SK-N-DZ (cell line): ENCODE results near the gene ACRBP.

Experiments
- DNase-seq: peaks from one replicate; pipeline ENCODE4 v3.0.0-alpha.2; 2015; ENCODE audit warnings: low spot score

ACRBP gene

GRCh38 chr12:6646276-6647082 lies 753 bp downstream of the ACRBP start:
- no peak for DNase-seq

DNA sequence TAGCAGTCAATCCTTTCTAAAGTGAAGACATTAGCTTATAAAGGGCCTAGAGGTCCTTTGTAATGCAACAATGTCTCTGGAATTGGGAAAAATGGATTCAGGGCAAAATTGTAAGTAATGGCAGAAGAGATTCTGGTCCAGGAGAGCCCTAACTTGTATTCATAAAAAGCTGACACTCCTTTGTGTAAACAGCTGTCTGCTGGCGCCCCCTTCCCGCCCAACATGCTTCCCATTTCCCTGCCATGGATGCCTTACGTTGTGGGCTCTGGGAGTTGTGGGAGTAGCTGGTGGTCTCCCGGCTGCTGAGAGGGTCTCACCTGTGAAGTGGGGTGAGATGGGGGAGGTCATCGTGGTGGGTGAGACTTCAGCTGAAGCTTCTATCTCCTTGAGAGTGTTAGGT lies 2.3 kb downstream of the ACRBP start:
- no peak for DNase-seq

GRCh38 chr12:6644257-6644596 lies 3.0 kb downstream of the ACRBP start:
- no peak for DNase-seq

DNA sequence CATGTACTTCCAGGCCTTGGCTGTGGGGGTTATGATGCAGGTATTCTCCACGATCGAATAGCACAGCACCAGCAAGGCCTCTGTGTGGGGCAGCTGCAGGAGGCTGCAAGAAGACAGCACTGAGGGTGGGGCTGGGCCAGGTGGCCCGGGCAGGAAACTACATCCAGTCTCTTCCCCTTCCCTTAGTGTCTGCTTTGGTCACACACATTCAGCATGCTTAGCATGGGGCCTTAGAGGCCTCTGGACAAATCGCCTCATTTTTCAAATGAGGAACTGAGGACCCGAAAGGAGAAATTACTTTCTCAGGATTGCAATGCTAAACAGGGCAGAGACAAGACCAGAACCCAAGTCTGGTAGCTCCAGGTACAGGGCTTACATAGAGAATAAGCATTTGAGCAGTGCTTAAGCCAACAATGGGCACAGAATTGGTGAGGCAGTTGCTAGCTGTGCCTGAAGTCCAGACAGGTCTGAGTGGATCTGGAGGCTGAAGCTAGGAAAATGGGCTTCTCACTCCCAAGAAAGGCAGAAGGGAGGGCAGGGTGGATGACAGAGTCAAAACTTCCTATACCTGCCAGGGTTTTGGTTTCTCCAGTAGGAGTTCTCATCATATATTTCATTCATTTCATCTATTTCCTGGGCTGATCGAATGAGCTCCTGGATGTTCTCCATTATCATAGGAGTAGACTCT lies 3.5 kb downstream of the ACRBP start:
- DNase-seq: no peak

DNA sequence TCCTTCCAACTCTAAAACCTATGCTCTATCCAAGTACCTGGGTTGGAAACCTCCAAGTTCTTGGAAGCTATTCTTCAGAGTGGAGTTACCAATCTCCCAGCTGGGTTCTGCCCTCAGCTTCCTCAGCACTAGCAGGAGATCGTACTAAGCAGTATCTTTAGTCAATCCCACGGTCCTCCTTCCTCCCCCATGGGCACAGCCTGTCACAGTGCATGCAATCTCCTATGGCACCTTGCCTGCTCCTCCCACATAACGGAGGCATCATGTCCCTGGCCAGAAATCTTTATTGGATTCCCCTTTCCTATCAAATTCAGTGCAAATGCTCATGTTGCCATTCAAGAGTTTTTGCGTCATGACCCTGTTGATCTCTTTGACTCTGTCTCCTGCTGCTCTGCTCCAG lies 6.1 kb downstream of the ACRBP start:
- no peak for DNase-seq

DNA sequence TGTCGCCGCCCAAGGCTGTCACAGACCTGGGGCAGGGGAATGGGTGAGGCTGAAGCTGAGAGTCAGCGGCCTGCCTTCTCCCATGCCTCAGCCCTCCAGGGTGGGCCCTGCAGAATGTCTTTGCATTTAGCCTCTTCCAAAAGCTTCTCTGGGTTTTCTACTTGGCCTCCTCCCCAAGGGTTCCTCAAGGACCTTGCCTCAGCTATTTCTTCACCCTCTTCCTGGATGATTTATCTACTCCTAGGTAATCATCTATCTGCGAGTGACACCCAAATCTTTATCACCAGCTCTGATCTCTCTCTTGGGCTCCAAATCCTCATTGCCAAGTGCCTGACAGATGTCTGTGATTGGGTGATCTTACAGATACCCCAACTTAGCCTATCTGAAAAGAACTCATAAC lies 6.7 kb downstream of the ACRBP start:
- no peak for DNase-seq

DNA sequence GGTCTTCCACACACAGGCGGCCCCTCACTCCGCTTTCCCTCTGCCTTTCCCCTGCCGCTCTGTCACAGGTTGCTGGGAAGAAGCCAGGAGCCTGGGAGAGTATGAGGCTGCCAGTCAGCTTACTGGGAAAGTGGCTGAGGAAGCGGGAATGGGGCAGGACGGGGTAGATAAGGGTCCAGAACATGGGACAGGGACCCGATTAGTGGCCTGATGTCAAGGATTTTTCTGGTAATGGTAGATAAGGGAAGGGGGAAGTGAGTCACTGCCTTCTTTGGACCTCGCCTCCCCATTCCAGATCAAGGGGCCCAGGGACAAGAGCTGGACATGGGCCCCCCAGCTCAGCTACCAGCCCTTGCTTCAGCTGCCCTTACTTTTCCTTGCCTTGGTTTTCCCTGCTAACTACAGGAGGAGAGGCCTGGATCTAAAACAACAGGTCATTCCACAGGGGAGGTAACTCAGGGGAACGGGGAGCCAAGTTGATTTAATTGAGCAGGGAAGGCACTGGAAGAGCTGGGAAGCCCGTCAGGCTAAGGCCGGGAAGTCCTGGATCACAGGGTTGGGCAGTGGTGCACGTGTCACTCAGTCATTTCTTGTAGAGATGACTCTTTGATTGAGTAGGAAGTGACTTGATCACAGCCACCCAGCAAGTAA lies 8.0 kb downstream of the ACRBP start:
- DNase-seq: no peak

GRCh38 chr12:6638305-6638704 lies 8.9 kb downstream of the ACRBP start:
- no peak for DNase-seq

GRCh38 chr12:6635856-6636531 lies 11.2 kb downstream of the ACRBP start, which contains the start of gene LPAR5:
TSS of gene LPAR5 (minus strand) at chr12:6635959. CDS start at chr12:6621248, 14,711 bp downstream.
- no peak for DNase-seq

DNA sequence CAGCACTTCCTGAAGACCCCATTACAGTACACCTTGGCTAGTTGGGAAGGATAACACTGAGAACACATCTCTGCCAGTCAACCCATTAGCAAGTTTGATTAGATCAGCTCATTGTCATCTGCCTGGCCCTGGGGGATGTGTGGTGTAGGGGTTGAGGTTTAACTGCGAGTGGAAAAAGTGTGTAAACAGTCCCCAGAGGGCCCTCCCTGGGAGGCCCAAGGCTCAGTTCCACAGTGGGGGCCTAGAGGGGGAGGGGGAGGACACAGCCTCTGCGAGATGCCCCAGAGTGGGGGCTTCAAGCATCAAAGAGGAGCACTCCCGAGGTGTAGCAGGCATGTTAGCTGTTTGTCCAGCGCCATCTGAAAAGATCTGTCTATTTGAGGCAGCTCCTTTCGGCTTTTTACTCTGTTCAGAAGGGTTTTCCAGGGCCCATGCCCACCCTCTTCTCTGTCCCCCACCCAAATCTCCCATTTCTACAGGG lies 11.8 kb downstream of the ACRBP start:
- no peak for DNase-seq

DNA sequence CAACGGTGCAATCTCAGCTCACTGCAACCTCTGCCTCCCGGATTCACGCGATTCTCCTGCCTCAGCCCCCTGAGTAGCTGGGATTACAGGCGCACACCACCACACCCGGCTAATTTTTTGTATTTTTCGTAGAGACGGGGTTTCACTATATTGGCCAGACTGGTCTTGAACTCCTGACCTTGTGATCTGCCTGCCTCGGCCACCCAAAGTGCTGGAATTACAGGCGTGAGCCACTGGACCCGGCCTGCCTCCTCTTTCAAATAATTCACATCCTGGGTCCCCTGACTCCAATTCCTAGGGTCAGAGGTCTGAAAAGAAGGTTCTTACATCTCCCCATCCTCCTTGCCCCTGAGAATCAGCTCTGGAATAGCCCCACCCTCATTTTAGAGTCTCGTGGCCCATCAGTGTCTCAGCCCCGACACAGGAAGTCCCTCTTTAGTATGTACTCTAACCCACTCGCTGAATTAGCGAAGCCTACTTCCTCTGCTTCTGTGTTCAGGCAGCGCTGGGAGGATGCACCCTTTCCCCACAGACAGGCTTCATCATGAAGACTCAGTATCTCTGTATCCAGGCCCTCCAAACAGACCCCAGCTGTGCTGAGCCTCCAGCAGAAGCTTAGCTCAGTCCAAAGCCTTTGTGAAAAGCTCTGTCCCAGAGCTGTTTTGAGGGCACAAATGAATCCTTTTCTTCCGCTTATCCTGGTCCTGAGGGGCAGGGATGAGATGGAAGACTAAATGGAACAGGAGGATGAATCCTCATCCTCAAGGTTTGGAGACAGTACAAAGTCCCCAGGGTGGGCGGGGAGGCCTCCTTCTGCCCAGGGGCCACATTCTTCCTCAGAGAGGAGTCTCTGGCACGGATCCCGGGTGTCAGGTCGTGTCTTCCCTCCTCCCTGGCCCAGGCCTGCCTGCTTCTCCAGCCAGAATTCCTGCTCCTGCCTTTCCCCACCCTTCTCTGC lies 14.9 kb downstream of the ACRBP start:
- DNase-seq: peak; percentile 62

DNA sequence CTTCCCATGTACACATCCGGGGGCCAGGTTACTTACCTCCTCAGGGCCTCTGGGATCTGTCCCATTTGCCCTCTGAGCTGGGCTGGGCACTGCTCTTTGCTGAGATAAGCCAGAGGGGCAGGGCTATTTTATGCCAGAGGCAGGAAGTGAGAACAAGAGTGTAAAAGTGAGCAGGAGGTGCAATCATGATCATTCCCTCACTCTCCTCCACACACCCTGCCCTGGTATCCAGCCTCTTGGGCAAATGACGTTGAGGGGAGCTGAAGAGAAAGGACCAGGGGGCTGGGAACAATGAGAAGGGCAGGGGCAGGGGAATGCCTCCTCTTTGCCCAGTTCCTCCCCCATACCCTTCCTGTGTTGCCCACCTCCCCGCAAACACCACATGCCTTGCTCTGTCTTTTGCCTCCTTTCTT lies 15.7 kb downstream of the ACRBP start:
- DNase-seq: no peak

DNA sequence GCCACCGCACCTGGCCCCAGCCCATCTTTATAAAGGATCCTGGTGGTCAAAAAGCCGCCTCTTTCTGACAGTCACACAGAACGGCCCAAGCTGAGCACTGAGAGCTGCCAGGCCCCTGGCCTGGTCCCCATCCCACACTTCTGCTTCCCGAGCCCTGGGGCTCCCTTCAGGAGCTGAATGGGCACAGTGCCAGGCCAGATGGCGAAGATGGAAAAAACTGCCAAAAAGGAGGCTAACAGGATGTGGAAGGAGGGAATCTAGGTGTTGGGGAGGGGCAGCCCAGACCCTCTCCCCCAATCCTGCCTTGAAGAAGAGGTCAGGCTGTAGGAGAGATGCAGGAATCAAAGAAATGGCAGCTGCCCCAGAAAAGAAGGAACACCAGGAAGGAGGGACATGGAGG lies 16.5 kb downstream of the ACRBP start:
- no peak for DNase-seq

GRCh38 chr12:6627616-6628015 lies 19.6 kb downstream of the ACRBP start:
- no peak for DNase-seq

DNA sequence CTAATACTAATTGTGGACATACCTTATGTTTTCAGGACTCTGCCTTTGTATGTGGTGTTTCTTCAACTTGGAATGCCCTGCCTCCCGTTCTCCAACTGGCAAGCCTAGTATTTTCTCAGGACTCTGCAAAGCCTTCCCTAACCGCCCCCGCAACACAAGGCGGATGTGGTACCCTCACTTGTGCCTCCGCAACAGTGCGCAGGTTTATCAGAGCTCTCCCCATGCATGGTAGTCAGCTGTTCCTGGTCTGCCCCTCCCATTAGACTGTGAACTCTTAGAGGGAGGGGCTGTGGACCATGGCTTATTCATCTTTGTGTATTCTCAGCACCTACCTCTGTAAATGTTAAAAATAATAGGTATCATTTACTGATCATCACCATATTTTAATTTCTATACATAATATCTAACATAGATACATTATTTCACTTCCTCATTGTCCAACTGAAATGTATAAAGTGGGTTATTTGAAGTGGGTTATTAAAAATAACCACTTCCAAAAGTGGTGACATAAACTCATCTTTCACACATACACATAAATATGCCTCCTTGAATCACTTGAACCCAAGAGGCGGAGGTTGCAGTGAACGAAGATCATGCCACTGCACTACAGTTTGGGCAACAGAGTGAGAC lies 20.5 kb downstream of the ACRBP start:
- DNase-seq: no peak

GRCh38 chr12:6620885-6621274 lies 26.4 kb downstream of the ACRBP start:
- DNase-seq: no peak

- DNase-seq: no peak
Measured at GRCh38 chr12:6620137-6620884, 26.9 kb downstream of the ACRBP start.

GRCh38 chr12:6618483-6619225 lies 28.6 kb downstream of the ACRBP start:
- DNase-seq: no peak

- peak; percentile 56 for DNase-seq
Measured at GRCh38 chr12:6615802-6616201, 31.4 kb downstream of the ACRBP start.
